Stimulated activated CD4-positive, alpha-beta T cell treated with anti-CD3 and anti-CD28 coated beads, Interleukin-4, amount 100 ng/mL, for 1 hour (primary cell): ENCODE data around the gene ATF5.

Source experiments
- DNase-seq: peaks from one replicate; pipeline ENCODE4 v3.0.0-alpha.2; 2020

ATF5 gene

GRCh38 chr19:49981603-49982593 is 52.9 kb downstream of the ATF5 start:
- no peak for DNase-seq
